ENCODE measurements around the gene KCNQ2. TPM values are rescaled to one million over a fixed set of nuclear protein-coding genes. Genes with fewer than 3 reads are reported as not detected.

Gene KCNQ2
- total RNA-seq, 1 donor from 2014 or later = 1.2 TPM

DNA sequence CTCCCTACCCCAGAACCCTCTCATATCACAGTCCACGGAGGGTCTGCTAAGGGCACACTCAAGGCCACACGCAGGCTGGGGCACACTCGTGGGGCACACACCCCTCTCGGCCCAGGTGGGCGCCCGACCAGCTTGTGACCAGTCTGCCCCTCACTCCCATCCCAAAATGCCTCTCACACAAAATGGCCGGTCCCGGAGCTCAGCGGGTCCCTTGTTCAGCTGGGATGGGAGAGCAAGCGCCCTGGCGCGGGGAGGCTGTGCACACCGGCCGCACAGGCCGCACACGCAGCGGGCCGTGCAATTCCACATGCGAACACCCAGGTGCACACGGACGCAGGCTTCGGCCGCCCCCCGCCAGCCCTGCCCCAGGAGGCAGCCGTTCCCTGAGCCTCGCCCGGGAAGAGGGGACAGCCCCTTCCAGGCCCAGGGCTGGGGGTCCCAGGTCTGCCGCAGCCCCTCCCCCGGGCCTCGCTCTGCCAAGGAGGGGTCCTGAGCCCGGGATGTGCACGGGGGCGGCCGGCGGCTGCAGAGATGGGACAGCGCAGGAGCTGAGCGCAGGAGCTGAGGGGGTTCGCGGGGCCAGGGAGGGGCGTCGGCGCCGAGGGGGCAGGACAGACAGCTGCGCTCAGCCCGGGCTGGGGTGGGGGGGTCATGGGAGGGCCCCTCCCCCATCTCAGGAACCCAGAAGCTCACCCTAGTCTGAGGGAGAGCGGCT, 1.3 kb downstream of the KCNQ2 start:
- DNase-seq = no peak

GRCh38 chr20:63470410-63470809, 2.0 kb downstream of the KCNQ2 start:
- no peak for DNase-seq

GRCh38 chr20:63469713-63470101, 2.7 kb downstream of the KCNQ2 start:
- DNase-seq = no peak

DNA sequence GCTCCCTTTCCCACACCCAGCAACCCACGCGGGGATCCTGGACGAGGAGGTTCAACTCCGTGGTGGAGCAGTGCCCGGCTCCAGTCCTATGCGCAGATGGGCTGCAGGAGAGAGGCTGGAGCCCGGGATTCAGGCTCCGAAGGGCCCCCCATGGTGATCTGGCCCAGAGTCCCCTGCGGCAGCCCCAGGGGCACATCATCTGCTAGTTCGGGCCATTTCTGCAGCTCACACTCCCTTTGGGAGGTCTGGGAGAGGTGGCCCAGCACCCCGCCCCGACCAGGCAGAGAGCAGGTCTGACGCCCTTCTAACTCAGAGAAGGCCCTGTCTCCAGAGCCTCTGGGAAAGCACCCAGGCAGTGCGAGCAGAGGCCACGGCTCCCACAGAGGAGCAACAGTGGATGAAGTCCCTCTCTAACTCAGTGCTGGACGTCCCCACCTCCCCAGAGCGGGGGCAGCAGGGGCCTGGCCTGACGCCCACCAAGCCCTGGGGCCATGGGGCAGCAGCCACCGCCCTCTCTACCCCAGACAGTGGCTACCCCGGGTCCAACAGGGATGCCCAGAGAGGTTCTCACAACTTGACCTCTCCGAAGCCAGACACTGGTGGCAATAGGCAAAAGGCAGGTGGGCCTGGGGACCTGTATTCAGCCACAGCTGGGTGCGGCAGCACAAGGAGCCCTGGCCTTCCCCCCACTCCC, 3.3 kb downstream of the KCNQ2 start:
- no peak for DNase-seq

GRCh38 chr20:63468421-63468820, 4.0 kb downstream of the KCNQ2 start:
- DNase-seq = no peak

DNA sequence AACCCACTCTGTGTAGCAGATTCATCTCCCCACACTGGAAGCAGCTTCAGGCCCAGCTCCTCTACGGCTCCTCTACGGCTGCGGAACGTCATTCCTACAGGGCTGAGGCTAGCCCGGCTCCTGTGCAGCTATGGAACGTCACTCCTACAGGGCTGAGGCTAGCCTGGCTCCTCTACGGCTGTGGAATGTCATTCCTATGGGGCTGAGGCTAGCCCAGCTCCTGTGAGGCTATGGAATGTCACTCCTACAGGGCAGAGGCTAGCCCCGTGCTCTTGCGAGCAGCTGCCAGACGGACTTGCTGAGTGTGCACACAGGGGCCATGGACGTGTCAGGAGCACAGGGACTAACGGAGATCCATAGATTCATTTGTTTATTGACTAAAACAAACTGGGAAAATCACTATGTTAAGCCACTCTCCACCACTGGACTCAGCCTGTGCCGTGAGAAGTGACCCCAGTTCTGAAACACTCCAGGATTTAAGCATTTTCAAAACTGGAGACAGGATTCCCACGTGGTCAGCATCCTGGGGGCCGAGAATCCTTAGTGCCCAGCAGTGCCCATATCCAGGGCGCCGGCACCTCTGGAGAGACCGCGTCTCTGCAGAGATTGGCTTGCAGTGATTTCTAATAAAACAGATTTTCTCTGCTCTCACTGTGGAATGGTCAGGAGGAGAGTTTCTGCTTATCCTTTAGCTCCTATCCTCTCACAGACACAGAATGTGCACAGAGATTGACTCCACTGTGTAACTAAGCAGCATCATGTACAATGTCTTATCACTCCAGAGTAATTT, 5.0 kb downstream of the KCNQ2 start:
- no peak for DNase-seq

GRCh38 chr20:63466861-63467260, 5.6 kb downstream of the KCNQ2 start:
- DNase-seq = no peak

DNA sequence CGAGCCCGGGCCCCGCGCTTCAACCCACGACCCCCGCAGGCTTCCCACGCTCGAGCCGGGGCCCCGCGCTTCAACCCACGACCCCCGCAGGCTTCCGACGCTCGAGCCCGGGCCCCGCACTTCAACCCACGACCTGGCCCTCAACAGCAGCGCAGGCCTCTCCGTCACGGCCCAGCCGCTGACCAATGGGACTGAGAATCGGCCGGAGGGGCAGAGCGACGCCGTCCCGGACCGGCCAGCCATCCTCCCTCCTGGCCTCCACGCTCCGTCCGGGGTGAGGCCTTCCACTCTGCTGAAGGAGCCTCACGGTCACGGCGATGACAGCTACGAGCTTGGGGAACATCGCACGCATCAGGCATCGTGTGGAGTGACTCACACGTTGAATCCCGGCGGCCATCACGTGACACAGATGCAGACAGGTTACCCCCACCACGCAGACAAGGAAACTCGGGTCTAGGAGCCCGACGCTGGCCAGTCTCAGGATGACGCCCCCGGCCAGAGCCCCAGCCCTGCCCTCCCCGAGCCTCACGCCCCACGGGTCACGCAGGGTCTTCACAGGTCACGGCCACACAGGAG, 6.1 kb downstream of the KCNQ2 start:
- DNase-seq = no peak

DNA sequence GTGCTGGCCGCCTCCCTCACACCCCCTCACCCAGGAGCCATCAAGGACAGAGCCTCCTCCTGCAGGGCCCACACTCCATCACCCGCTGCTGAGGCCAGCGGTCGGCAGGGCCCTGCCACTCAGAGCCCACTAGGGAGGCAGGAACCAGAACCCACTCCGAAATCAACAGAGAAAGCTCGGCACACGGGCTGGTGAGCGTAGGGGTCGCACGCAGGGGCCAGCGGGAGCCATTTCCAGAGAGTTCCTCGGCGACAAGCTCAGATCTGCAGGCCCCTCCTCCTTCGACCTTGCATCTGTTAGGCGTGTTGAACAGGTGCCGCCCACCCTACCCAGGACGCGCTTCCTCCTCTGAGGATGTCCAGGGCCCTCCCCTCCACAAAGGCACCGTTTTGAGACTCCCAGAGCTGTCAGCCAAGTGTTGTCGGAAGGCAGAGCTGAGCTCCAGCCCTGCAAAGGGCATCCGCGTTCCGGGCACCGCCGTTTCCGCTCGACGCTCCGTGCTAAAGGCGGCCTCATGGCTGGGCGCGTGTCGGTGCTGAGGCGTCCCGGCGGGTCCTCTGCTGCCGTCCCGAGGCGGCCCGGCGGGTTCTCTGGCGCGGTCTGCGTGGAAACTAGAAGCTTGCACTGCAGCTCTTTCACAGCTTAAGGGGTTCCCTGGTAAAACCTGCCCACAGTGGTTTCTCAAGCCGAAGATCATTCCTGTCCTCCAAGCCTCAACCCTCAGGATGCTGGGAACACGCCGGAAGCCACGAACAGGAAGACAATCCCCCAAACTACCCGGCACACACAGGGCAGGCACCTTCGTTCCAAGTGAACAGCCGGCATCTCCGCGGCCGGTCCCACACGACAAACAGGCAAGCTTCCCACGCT, 6.8 kb downstream of the KCNQ2 start:
- DNase-seq = no peak

GRCh38 chr20:63464289-63464635, 8.2 kb downstream of the KCNQ2 start:
- DNase-seq = no peak

DNA sequence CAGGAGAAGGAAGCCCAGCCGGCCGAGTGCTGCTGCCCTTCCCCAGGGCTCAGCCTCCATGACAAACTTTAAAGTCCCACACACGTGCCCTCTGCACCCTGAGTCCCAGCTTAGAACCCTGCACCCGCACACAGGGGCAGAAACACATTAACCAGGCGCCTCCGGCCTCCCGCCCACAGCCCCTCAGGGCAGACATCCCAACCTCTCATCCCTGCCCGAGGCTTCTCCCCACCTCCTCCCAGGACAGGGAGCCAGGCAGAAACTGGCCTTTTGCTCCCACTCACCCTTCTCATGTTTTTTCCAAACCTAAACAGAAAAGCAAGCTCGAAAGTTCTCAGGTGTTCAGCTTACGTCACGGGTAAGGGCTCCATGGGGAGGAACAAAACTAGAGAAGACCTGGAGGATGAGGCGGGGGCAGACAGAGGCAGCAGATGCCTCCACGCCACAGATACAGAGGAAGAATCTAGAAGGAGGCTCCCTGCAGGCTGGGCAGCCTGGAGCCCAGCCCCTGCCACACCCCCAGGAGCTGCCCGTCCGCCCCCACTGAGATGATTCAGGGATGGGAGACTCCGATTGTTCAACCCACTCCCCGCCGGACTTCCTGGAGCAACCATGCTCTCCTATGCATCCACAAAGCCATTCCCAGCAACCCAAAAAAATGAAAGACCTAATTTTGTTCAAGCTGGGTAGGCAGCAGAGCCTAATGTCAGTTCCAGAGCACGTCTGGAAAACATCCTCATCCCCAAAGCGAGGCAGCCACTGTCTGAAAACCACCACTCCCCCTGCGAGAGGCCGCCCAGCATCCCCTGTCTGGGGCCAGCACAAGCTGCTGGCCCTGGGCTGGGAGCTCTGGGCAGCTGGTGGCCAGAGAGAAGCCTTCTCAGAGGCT, 8.8 kb downstream of the KCNQ2 start:
- no peak for DNase-seq

- no peak for DNase-seq
These were observed 10.2 kb downstream of the KCNQ2 start for GRCh38 chr20:63462244-63462643.

- no peak for DNase-seq
These were observed 11.2 kb downstream of the KCNQ2 start for GRCh38 chr20:63461104-63461763.

- DNase-seq = no peak
These were observed 13.4 kb downstream of the KCNQ2 start for GRCh38 chr20:63459070-63459380.

DNA sequence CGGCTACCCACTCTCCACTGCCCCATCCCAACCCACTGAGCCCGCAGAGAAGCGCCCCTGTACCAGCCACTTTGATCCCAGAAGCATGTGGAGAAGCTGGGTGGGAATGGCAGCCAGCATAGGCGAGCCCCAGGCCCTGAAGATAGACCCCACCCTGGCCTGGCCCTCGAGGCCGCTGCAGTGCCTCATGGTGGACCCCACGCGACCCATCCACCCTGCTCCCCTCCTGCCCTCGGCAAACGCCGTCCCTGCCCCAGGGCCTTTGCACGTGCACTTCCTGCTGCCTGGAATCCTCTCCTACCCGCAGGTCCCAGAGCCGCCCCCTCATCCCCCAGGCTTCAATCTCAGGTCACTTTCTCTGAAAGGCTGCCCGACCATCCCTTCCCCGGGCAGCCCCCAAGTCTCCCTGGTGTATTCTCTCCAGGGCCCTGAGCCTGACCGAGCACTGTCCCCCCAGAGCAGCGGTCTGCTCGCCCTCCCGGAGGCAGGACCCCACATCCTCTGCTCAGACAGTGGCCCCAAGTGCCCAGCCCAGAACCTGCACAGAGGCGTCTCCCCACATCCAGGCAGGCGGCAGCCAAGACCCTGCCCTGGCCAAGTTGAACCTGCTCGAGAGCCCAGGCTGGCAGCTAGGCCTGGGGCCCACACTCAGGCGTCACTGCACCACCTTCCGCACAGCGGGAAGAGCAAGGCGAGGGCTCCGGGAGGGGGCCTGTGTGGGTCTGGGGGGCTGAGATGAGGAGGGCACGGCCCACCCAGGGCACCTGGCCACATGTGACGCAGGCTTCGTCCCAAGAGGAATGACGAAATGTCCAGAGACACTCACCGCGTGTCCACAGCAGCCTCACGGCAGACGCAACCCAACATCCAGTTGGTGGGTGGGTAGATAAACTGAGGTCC, 14.0 kb downstream of the KCNQ2 start:
- no peak for DNase-seq

DNA sequence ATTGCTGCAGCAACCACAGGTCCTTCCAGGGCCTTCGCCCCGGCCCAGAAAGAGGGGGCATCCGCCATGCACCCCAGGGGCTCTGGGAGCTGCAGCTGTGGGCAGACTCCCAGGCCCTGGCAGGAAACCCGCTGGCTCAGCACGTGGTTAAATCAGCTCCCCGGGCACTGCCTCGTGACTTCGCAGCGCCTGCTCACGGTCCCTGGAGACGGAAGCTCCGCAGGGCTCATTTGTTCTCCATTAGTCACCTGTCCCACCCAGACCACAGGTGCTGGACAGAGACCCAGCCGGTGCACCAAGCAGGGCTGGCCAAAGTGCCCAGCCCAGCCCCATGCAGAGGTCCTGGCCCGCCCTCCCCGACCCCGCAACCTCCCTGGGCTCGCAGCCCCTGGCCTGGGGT, 14.7 kb downstream of the KCNQ2 start:
- no peak for DNase-seq

DNA sequence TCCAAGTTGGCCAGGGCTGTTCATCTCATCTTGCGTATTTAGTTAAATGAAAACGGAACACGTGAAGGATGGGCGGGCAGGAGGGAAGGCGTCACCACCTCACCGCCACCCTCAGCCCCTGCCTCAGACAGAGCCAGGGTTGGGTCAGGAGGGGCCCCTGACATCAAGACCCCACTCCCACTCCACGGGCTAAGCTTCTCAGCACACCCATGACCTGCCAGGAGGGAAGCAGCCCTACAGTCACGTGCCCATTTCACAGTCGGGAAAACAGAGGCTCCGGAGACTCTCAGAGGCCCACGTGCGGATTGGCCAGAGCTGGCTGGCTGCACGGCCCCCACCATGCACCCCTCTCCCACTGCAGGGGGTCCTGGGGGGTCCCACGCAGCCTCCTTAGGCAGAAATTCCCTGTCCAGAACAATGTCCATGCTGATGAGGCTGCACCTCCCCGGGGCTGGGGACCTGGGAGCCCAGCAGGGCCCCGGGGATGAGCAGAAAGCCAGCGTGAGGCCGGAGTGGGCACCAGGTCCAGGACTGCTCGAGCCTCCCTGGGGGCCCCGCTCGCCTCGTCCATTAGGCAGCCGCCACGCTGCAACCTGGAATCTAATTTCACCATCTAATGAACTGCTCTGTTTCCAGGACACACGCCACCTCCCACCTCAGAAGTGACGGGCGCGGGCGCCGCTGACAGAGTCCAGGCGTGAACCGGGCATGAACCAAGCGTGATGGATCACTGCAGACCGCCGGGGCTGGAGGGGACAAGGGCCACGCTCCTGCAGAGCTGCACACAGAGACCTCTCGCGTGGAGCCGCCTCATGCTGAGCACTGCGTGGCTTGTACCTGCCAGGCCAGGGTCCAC, 15.8 kb downstream of the KCNQ2 start:
- no peak for DNase-seq

DNA sequence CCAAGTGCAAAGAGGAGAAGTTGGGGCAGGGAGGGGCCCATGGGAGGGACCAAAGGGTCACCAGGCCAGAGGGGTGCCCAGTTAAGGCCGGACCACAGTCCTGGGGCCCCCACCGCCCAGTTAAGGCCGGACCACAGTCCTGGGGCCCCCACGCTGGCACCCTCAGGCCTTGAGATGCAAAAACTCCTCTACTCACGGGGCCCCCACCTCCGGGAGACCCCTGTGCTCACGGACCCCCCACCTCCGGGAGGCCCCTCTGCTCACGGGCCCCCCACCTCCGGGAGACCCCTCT, 16.9 kb downstream of the KCNQ2 start:
- DNase-seq = no peak

Measured in skin of body (tissue), 2 donors.